AG10803 (cell line): ENCODE results near the gene TEP1.
"Not testable (repeated sequence)": the region's sequence is repeated elsewhere in the genome, so short reads cannot be mapped to it uniquely, and the experiment has no call there.

Experiments used
- DNase-seq: peaks from one replicate; pipeline ENCODE4 v3.0.0; 2010; ENCODE audit warnings: low read depth
- H3K4me3 ChIP-seq: 2 replicates; pipeline ENCODE4 v1.5.1; 2011; ENCODE audit warnings: mild to moderate bottlenecking, low read length, control low read depth
- CTCF ChIP-seq: conservative IDR thresholded peaks from 2 replicates; pipeline ENCODE4 v1.5.1; 2011; ENCODE audit warnings: mild to moderate bottlenecking, low read length, control low read depth, inconsistent platforms

The TEP1 gene

DNA sequence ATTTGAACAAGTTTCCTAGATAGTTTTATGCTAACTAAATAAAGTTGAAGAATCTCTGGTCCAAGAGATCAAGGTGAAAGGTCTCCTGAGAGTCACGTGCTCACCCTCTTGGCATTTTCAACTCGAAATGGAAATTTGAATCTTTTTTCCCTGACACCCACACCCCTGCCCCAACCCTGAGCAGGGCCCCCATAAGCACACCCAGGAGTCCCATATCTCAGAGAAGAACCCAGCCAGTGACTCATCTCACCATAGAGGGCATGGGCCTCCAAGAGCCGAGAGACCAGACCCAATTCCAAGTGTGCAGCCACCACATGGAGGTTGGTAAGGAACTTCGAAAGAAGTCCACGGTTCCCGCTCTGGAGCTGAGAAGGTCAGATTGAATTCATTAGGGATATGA is 32.6 kb downstream of the TEP1 start:
- H3K4me3 ChIP-seq = no peak overlapping the region
- DNase-seq = no peak
- TF ChIP-seq CTCF = no peak

- DNase-seq = no peak
- H3K4me3 ChIP-seq = no peak overlapping the region
- TF ChIP-seq CTCF = no peak
Observed at GRCh38 chr14:20379743-20380142, 33.6 kb downstream of the TEP1 start.

GRCh38 chr14:20377171-20377570 is 36.1 kb downstream of the TEP1 start:
- TF ChIP-seq CTCF = no peak
- no peak overlapping the region for H3K4me3 ChIP-seq
- no peak for DNase-seq

- DNase-seq = no peak
- H3K4me3 ChIP-seq = no peak overlapping the region
- TF ChIP-seq CTCF = no peak
Observed at GRCh38 chr14:20376071-20376588, 37.2 kb downstream of the TEP1 start.

DNA sequence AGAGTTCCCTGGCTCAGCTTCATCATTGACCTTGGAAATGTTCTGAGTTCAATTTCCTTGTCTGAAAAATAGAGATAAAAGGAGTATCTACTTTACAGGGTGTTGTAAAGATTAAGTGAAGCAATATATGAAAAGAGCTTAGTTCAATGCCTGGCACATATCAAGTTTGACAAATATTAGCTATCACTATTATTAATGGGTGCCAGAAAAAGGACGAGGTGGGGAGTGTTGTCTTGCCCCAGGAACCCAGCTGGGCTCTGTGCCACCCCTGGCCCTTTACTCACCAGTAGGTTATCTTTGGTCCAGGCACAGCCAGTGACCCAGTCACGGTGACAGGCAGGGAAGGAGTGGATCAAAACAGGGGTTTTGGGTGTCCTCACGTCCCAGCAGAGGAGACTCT is 37.8 kb downstream of the TEP1 start:
- no peak overlapping the region for H3K4me3 ChIP-seq
- TF ChIP-seq CTCF = no peak
- no peak for DNase-seq

DNA sequence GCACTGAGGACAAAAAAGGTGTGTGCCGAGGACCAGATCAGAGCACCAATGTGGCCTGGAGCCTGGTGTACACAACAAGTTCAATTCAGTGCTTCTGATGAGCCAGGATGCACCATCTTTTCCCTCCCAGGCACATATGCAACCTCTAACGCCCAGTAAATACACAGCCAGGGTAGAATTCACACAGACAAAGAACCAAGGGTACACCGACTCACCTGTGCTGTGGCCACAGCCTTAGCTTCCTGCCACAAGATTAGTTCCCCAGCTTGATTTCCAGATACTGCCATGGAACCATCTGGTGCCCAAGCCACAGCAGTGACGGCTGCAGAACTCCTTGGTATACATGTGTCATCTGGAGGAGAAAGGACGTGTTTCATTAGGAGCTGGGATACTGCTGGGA is 40.5 kb downstream of the TEP1 start:
- no peak overlapping the region for H3K4me3 ChIP-seq
- no peak for DNase-seq
- TF ChIP-seq CTCF = no peak

DNA sequence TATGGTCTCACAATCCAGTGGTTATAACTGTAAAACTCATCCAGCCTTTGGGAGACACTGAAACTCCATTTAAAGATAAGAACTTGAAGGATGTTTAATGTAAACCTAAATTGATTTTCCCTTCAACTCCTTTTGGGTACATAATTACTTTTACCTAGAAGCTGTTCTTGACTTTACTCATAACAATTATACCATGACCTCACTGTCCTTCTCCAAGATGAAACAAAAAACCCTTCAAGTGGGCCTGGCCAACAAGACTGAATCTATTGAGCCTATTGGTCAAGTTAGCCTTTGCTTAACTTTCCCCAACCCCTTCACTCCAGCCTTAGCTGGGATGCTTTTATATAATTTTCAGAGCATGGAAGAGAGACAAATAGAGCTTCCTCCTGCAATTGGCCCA is 47.4 kb downstream of the TEP1 start:
- no peak for DNase-seq
- no peak for TF ChIP-seq CTCF
- H3K4me3 ChIP-seq = no peak overlapping the region

GRCh38 chr14:20358474-20358873 is 54.8 kb downstream of the TEP1 start:
- not testable (repeated sequence) for H3K4me3 ChIP-seq, DNase-seq
